ENCODE measurements around the gene HNF1B.

DNA sequence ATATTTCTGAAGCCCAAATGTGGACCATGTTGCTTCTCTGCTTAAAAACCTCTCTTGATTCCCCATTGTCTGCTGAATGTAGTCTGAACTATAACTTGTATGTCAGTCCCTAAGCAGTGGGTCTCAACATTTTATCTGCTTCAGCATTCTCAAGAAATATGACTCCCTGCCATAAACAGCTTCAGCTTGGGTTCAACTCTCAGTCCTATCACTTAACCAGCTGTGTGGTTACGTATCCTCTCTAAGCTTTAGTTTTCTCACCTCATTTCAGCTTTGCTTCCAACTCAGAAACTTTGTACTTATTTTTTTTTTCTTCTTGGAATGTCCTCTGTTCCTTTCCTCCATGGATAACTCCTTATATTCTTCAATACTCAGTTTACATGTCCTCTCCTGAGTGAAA is 97.0 kb downstream of the HNF1B start:
- no peak for TF ChIP-seq POLR2A (IDR thresholded peaks at IDR 0.05)
- TF ChIP-seq, protein P1, sequence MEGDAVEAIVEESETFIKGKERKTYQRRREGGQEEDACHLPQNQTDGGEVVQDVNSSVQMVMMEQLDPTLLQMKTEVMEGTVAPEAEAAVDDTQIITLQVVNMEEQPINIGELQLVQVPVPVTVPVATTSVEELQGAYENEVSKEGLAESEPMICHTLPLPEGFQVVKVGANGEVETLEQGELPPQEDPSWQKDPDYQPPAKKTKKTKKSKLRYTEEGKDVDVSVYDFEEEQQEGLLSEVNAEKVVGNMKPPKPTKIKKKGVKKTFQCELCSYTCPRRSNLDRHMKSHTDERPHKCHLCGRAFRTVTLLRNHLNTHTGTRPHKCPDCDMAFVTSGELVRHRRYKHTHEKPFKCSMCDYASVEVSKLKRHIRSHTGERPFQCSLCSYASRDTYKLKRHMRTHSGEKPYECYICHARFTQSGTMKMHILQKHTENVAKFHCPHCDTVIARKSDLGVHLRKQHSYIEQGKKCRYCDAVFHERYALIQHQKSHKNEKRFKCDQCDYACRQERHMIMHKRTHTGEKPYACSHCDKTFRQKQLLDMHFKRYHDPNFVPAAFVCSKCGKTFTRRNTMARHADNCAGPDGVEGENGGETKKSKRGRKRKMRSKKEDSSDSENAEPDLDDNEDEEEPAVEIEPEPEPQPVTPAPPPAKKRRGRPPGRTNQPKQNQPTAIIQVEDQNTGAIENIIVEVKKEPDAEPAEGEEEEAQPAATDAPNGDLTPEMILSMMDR (IDR thresholded peaks at IDR 0.05), result no peak

All from lower leg skin (tissue), 3 donors.